ENCODE results near the gene SCYL3.
A peak's percentile ranks its signal among the peaks of the same experiment; 100 is the strongest.

The SCYL3 gene

DNA sequence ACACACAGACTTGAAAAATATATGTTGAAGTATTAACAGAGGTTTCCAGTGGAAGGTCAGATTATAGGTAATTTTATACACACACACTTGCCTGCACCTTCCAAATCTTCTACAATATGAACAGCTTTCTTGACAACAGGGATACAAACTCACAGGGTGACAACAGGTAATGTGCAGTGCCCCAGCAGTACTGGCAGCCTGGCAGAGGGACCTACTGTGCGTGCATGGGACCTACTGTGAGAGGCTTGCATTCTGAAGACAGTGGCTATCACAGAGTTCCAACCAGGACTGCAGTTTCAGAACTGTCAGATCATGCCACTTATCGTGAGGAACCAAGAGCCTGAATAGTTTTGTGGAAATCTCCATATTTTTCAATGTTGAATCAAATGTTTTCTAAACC lies 3.8 kb downstream of the SCYL3 start:
- peak overlapping the region; percentile 99 for H3K27ac ChIP-seq
- TF ChIP-seq, protein P1, sequence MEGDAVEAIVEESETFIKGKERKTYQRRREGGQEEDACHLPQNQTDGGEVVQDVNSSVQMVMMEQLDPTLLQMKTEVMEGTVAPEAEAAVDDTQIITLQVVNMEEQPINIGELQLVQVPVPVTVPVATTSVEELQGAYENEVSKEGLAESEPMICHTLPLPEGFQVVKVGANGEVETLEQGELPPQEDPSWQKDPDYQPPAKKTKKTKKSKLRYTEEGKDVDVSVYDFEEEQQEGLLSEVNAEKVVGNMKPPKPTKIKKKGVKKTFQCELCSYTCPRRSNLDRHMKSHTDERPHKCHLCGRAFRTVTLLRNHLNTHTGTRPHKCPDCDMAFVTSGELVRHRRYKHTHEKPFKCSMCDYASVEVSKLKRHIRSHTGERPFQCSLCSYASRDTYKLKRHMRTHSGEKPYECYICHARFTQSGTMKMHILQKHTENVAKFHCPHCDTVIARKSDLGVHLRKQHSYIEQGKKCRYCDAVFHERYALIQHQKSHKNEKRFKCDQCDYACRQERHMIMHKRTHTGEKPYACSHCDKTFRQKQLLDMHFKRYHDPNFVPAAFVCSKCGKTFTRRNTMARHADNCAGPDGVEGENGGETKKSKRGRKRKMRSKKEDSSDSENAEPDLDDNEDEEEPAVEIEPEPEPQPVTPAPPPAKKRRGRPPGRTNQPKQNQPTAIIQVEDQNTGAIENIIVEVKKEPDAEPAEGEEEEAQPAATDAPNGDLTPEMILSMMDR (conservative IDR thresholded peaks at IDR 0.05), result no peak

DNA sequence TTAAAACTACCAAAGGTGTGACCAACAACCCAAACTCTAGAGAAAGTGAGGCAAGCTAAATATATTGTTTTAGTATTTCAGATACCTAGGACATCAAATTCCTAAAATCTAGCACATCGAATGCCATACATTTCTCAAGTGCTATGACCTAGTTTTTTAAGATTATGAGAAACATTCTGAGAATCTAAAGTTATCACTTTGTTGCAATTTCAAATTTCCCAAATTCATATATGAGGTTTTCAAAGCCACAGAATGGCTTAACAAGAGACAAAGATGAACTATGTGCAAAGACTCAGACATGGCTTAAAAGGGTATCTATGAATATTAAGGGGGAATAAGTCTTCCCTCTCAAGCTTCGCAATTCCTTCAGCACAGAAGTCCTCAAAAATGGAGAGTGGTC lies 6.8 kb downstream of the SCYL3 start:
- TF ChIP-seq, protein P1 (conservative IDR thresholded peaks at IDR 0.05), result no peak
- H3K27ac ChIP-seq, result peak overlapping the region; percentile 99; the same call in 1 of the 2 replicates

DNA sequence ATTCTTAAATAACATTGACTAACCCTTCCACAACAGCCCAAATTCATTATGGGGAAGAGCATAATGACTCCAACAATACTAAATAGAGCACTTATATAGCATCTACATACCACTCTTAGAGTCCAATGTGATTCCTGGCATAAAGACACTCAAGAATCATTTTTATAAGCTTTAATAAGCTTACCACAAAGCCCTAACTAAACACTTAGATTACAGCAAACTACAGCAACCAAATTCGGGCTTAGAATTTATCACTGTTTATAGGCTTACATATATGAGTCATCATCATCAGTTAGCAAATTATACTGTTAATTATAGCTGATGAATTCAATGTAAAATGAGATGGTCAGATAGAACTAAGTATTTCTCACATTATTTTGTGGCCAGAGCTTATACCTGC lies 7.3 kb downstream of the SCYL3 start:
- TF ChIP-seq, protein P1 (conservative IDR thresholded peaks at IDR 0.05), result no peak
- H3K27ac ChIP-seq, result peak overlapping the region; percentile 14; the same call in 1 of the 2 replicates

DNA sequence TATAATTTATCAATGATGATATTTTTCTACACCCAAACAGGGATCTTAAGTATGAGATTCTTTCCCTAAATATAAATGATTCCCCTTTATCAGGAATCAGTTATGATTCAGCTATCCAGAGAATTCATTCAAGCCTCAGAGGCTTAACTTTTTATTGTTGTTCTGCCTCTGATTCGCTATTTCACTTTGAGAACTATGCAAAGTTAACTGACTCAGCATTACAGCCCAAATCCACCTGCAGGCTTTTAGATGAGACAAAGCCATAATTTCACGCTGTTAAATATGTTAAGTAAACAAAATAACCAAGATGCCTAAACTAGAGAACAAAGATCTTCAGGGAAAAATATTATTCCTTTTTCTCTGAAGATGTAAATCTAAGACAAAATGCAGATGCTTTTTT lies 8.5 kb downstream of the SCYL3 start:
- TF ChIP-seq, protein P1 (conservative IDR thresholded peaks at IDR 0.05), result no peak
- H3K27ac ChIP-seq, result peak overlapping the region; percentile 14; the same call in 1 of the 2 replicates

DNA sequence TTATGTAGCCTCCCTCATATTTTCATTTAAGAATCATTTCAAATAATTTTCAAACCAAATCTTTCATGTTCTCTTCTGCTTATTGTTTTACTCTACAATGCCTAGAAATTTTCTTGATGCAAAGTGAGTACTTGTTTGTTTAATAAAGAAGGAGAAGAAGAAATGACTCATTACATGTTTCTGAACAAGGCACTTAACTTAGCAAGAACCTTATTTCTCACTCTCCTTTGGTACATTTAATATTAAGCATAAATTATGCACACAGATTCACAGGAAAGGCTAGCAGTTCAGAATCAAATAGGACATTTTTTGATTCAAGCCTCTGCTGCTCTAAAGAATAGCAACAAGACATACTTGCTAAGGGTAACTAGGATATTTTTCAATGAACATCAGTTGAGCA lies 9.1 kb downstream of the SCYL3 start:
- no peak overlapping the region for H3K27ac ChIP-seq
- TF ChIP-seq, protein P1 (conservative IDR thresholded peaks at IDR 0.05), result no peak

DNA sequence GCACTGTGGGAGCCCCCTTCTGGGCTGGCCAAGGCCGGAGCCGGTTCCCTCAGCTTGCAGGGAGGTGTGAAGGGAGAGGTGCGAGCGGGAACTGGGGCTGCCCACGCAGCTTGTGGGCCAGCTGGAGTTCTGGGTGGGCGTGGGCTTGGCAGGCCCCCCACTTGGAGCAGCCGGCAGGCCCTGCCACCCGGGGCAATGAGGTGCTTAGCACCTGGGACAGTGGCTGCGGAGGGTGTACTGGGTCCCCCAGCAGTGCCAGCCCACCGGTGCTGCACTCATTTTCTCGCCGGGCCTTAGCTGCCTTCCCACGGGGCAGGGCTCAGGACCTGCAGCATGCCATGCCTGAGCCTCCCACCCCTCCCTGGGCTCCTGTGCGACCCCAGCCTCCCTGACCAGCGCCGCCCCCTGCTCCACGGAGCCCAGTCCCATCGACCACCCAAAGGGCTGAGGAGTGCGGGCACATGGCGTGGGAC lies 11.6 kb downstream of the SCYL3 start:
- TF ChIP-seq, protein P1 (conservative IDR thresholded peaks at IDR 0.05), result no peak
- H3K27ac ChIP-seq, result no peak overlapping the region

DNA sequence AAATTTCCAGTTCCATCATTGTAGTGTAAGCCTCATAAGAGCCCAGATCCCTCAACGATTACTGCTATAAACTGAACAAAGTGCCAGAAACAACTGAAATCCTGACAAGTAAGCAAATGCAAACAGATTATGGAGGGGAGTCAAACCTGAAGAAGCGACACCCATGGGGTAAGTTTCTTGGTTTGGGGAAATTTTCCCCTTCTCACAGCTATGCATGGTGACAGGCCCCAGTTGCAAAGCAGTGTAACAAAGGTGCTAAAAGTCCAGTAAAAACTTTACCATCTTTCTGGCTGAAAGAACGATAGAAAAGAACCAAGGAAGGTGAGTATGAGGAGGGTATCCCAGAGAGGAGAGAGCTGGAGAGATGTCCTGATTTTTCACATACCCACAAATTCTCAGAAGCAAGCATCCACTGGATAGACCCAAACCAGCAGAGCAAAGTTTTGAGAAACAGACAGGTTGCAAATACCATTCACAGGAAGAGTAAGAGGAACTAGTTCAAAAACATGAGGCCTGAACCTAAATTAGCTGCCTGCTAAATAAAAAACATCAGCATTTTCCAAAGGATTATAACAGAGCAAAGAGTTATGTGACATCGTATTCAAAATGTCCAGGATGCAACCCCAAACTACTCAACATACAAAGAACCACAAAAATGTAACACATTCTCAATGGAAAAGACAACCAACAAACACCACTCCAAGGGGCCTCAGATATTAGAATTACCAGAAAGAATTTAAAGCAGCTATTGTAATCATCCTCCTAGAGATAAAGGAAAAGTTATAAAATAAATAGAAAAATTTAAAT lies 14.5 kb downstream of the SCYL3 start:
- H3K27ac ChIP-seq, result no peak overlapping the region
- TF ChIP-seq, protein P1 (conservative IDR thresholded peaks at IDR 0.05), result no peak
